Measurements from ENCODE around the gene CSNK2A1. TPM values are rescaled to one million over a fixed set of nuclear protein-coding genes. Genes with fewer than 3 reads are reported as not detected.

CSNK2A1 gene
- total and polyA plus RNA-seq, 4 donors: 17.0 to 60.3 (median 39.7) TPM

DNA sequence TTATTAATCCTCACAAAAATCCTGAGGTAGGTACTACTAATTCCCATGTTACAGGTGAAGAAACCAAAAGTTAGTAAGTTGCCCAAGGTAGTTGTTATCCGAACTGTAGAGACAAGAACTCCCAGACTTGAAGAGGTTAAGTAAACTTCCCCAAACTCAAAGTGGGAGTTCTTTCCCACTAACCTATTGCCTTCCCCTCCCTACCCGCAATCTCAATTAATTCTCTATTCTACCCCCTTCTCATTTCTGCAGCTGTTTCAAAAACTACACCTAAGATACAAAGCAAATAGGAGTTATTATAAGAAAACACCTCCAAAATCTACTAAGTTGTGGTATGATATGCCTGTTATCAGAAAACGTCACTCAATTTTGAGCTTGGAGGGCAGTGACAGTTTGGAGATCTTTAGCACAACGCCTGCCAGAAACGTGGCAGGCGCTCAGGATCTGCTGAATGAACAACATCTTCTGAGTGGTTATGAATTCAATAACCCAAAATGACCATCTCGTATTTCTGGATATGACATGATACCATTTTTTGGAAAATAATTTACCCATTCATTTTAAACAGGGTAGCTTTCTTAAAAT lies 7.1 kb downstream of the CSNK2A1 start:
- Histone ChIP-seq H3K4me3 (ENCODE audit: low read depth in 1 of 3, low read length in 3 of 3) (no peak overlapping the region), H3K27ac (ENCODE audit: low read depth in 1 of 2, low read length in 2 of 2) (no peak overlapping the region), H3K9me3 (ENCODE audit: control insufficient read depth in 4 of 4, low read length in 3 of 4) (no peaks in the 10 kb centered on the region), H3K36me3 (ENCODE audit: control insufficient read depth in 4 of 4, insufficient read depth in 3 of 4, low read depth in 1 of 4, low read length in 3 of 4) (no peaks in the 10 kb centered on the region), H3K27me3 (ENCODE audit: control insufficient read depth in 4 of 4, insufficient read depth in 4 of 4, low read length in 3 of 4) (no peaks in the 10 kb centered on the region), H3K4me1 (ENCODE audit: control insufficient read depth in 4 of 4, insufficient read depth in 4 of 4, low read length in 3 of 4) (peaks cover 16 to 53% (median 31%) of the 10 kb centered on the region in 4 donors), H3K9ac (ENCODE audit: low read depth in 1 of 2, low read length in 2 of 2) (no peak overlapping the region)
- TF ChIP-seq FOXA1 (IDR thresholded peaks at IDR 0.05): no peak
- TF ChIP-seq, protein P1, sequence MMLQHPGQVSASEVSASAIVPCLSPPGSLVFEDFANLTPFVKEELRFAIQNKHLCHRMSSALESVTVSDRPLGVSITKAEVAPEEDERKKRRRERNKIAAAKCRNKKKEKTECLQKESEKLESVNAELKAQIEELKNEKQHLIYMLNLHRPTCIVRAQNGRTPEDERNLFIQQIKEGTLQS (IDR thresholded peaks at IDR 0.05): no peak
- TF ChIP-seq, protein P2, sequence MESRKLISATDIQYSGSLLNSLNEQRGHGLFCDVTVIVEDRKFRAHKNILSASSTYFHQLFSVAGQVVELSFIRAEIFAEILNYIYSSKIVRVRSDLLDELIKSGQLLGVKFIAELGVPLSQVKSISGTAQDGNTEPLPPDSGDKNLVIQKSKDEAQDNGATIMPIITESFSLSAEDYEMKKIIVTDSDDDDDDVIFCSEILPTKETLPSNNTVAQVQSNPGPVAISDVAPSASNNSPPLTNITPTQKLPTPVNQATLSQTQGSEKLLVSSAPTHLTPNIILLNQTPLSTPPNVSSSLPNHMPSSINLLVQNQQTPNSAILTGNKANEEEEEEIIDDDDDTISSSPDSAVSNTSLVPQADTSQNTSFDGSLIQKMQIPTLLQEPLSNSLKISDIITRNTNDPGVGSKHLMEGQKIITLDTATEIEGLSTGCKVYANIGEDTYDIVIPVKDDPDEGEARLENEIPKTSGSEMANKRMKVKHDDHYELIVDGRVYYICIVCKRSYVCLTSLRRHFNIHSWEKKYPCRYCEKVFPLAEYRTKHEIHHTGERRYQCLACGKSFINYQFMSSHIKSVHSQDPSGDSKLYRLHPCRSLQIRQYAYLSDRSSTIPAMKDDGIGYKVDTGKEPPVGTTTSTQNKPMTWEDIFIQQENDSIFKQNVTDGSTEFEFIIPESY (IDR thresholded peaks at IDR 0.05): no peak
- 55% methylated on average over 7 of the region's 7 CpGs for WGBS
- no peak for DNase-seq (ENCODE audit: low spot score)

DNA sequence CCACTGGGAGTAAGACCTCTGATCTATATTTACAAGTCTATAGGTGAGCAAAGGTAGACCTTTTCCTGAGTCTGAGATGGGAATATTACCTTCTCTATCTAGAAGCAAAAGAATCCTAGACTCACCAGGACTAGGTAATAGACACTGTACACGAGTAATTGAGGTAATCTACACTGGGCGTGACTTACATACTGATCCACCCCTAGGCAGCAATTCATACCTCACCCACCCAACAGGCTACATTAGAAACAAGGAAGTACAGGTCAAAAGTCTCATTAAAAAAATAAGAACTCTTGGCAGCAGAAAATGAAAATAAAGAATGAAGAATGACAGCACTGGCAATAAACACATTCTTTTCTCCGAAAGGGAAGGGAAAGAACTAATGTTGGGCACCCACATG lies 7.6 kb downstream of the CSNK2A1 start:
- Histone ChIP-seq H3K9ac (ENCODE audit: low read depth in 1 of 2, low read length in 2 of 2) (no peak overlapping the region), H3K4me1 (ENCODE audit: control insufficient read depth in 4 of 4, insufficient read depth in 4 of 4, low read length in 3 of 4) (peaks cover 16 to 55% (median 33%) of the 10 kb centered on the region in 4 donors), H3K36me3 (ENCODE audit: control insufficient read depth in 4 of 4, insufficient read depth in 3 of 4, low read depth in 1 of 4, low read length in 3 of 4) (no peaks in the 10 kb centered on the region), H3K27ac (ENCODE audit: low read depth in 1 of 2, low read length in 2 of 2) (no peak overlapping the region), H3K9me3 (ENCODE audit: control insufficient read depth in 4 of 4, low read length in 3 of 4) (no peaks in the 10 kb centered on the region), H3K27me3 (ENCODE audit: control insufficient read depth in 4 of 4, insufficient read depth in 4 of 4, low read length in 3 of 4) (no peaks in the 10 kb centered on the region), H3K4me3 (ENCODE audit: low read depth in 1 of 3, low read length in 3 of 3) (no peak overlapping the region)
- TF ChIP-seq, protein P3, sequence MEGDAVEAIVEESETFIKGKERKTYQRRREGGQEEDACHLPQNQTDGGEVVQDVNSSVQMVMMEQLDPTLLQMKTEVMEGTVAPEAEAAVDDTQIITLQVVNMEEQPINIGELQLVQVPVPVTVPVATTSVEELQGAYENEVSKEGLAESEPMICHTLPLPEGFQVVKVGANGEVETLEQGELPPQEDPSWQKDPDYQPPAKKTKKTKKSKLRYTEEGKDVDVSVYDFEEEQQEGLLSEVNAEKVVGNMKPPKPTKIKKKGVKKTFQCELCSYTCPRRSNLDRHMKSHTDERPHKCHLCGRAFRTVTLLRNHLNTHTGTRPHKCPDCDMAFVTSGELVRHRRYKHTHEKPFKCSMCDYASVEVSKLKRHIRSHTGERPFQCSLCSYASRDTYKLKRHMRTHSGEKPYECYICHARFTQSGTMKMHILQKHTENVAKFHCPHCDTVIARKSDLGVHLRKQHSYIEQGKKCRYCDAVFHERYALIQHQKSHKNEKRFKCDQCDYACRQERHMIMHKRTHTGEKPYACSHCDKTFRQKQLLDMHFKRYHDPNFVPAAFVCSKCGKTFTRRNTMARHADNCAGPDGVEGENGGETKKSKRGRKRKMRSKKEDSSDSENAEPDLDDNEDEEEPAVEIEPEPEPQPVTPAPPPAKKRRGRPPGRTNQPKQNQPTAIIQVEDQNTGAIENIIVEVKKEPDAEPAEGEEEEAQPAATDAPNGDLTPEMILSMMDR (IDR thresholded peaks at IDR 0.05; ENCODE audit: low read depth, low read length, missing input control): no peak
- TF ChIP-seq RAD21 (IDR thresholded peaks at IDR 0.05): no peak
- TF ChIP-seq HNF4G (IDR thresholded peaks at IDR 0.05): no peak
- no peak for TF ChIP-seq NR2F2 (IDR thresholded peaks at IDR 0.05)
- TF ChIP-seq HNF4A (conservative IDR thresholded peaks at IDR 0.05): no peak
- TF ChIP-seq SP1 (IDR thresholded peaks at IDR 0.05): no peak
- TF ChIP-seq FOXA1 (IDR thresholded peaks at IDR 0.05): no peak
- TF ChIP-seq YY1 (IDR thresholded peaks at IDR 0.05): no peak
- no peak for TF ChIP-seq GABPA (IDR thresholded peaks at IDR 0.05 in 1 of 2, conservative IDR thresholded peaks at IDR 0.05 in 1 of 2)
- TF ChIP-seq, protein P1 (IDR thresholded peaks at IDR 0.05): no peak
- TF ChIP-seq FOXA2 (IDR thresholded peaks at IDR 0.05): no peak
- TF ChIP-seq, protein P4, sequence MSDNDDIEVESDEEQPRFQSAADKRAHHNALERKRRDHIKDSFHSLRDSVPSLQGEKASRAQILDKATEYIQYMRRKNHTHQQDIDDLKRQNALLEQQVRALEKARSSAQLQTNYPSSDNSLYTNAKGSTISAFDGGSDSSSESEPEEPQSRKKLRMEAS (IDR thresholded peaks at IDR 0.05): no peak
- no peak for TF ChIP-seq TAF1 (conservative IDR thresholded peaks at IDR 0.05)
- TF ChIP-seq, protein P2 (IDR thresholded peaks at IDR 0.05): no peak
- no peak for TF ChIP-seq JUND (IDR thresholded peaks at IDR 0.05)
- DNase-seq (ENCODE audit: low spot score): no peak
- 60% methylated on average over 3 of the region's 3 CpGs for WGBS
